Measurements from ENCODE around the gene QRICH1.

DNA sequence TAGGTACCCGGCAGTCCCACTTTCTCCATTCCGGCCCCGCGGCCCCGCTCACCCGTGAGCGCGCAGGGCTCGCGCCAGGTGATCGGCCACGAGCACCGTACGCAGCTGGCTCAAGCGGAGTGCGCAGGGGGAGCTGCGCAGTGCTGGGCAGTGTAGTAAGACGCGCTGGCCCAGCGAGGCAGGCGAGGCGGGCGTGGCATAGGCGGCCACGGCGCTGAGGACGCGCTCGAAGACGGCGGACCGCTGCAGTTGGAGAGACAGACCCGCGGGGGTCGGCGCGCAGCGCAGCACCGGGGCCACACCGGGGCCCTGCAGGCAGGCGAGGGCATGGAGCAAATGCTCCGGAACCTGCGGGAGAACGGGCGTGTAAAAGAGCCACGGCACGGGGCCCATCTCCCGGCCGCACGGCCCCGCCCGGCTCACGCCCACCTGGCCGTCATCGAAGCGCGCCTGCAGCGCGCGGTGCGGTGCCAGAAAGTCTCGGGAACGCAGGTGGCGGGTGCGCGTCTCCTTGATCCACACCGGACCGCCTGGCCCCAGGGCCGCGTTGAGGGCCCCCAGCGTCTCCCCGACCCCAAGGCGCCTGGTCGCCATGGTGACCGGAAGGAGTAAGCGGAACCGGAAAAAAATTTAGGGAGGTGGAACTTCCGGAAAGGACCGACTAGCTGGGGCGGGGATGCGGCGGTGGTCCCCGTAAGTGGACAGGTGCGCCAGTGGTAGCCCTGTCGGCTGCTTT is 75.7 kb downstream of the QRICH1 start, which contains the start of gene DALRD3:
- TF ChIP-seq CTCF (IDR thresholded peaks at IDR 0.05), result no peak
- no peak for TF ChIP-seq ZFX (IDR thresholded peaks at IDR 0.05; ENCODE audit: borderline replicate concordance)

Measured in 22Rv1 (cell line).